HCT116 (cell line): ENCODE measurements around the gene ISOC2.

Experiments used
- EZH2 ChIP-seq: fragments of 200-600 bp; sonication (generic); IDR thresholded peaks from 2 replicates; pipeline ENCODE4 v1.6.1; 2017; ENCODE audit warnings: antibody characterized with exemption, mixed run types
- YY1 ChIP-seq: IDR thresholded peaks from 2 replicates; pipeline ENCODE4 v1.6.1; 2011; ENCODE audit warnings: low read length, low read depth, moderate library complexity, mild to moderate bottlenecking; ENCODE audit not compliant: insufficient replicate concordance; ENCODE audit errors: extremely low read depth
- TF ChIP-seq, protein P1 (sequence below), 3 experiments: fragments of 200-600 bp in 1 of 3; sonication (generic) in 1 of 3; IDR thresholded peaks in 2 of 3; conservative IDR thresholded peaks in 1 of 3; 2 replicates each; pipeline ENCODE4 v1.5.1; 2012 to 2017; ENCODE audit warnings: low read depth in 2 of 3, low read length in 2 of 3, antibody characterized with exemption in 1 of 3, borderline replicate concordance in 1 of 3, control low read depth in 1 of 3, mild to moderate bottlenecking in 1 of 3, mixed read lengths in 1 of 3, mixed run types in 1 of 3, moderate library complexity in 1 of 3; ENCODE audit not compliant: insufficient read depth in 1 of 3

DNA sequence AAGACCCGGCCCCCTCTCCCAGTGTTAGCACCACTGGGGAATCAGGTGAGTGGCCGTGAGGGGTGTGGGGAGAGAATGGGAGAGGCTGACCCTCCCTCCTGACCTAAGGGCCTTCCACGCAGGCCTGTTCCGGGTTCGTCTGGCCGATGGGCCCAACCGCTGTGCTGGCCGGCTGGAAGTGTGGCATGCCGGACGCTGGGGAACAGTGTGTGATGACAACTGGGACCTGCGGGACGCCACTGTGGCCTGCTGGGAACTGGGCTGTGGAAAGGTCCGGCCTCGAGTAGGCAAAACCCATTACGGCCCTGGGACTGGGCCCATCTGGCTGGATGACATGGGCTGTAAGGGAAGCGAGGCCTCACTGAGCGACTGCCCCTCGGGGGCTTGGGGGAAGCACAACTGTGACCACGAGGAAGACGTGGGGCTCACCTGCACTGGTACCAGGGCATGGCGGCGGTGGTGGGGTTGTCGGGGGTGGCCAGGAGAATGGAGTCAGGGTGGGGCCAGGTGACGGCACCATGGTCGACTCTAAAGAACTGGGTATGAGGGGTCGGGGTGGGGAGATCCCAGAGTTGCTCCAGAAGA lies 39.0 kb upstream of the ISOC2 start:
- TF ChIP-seq YY1 (no peak), EZH2 (no peak)
- TF ChIP-seq, protein P1, sequence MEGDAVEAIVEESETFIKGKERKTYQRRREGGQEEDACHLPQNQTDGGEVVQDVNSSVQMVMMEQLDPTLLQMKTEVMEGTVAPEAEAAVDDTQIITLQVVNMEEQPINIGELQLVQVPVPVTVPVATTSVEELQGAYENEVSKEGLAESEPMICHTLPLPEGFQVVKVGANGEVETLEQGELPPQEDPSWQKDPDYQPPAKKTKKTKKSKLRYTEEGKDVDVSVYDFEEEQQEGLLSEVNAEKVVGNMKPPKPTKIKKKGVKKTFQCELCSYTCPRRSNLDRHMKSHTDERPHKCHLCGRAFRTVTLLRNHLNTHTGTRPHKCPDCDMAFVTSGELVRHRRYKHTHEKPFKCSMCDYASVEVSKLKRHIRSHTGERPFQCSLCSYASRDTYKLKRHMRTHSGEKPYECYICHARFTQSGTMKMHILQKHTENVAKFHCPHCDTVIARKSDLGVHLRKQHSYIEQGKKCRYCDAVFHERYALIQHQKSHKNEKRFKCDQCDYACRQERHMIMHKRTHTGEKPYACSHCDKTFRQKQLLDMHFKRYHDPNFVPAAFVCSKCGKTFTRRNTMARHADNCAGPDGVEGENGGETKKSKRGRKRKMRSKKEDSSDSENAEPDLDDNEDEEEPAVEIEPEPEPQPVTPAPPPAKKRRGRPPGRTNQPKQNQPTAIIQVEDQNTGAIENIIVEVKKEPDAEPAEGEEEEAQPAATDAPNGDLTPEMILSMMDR (IDR thresholded peaks at IDR 0.05 in 2 of 3, conservative IDR thresholded peaks at IDR 0.05 in 1 of 3; ENCODE audit: borderline replicate concordance in 1 of 3, insufficient read depth in 1 of 3, low read depth in 2 of 3, low read length in 2 of 3): no peak
